GM12878 (cell line): ENCODE results near the gene R3HDM1. TPM values are rescaled to one million over a fixed set of nuclear protein-coding genes. Genes with fewer than 3 reads are reported as not detected.

Experiments
- ATAC-seq: fragments of 200-7000 bp; cut with Tn5 transposase; 3 replicates; pipeline ENCODE4 v1.9.1; 2020; ENCODE audit warnings: mild to moderate bottlenecking, moderate library complexity
- BruUV-seq: library from RNA; stranded (reverse); fragments of 400-500 nt; replicated peaks from 2 replicates; lab custom pipeline; 2021; lab: Mats Ljungman, UMichigan
- CTCF ChIA-PET: fragments of 300-600 bp; sonication (Branson Sonifier 250); formaldehyde crosslinking; extraction: SDS; loops from one replicate; lab custom pipeline; 2021; ENCODE audit warnings: inconsistent platforms; lab: Yijun Ruan, JAX
- POLR2A ChIA-PET: fragments of 350-600 bp; formaldehyde crosslinking; extraction: SDS; loops from one replicate; lab custom pipeline; 2021; ENCODE audit warnings: inconsistent platforms; lab: Charles Lee
- RAD21 ChIA-PET: fragments of 300-600 bp; sonication (Branson Sonifier 250); formaldehyde crosslinking; loops from one replicate; lab custom pipeline; 2023; ENCODE audit warnings: antibody characterized with exemption; ENCODE audit not compliant: unreplicated experiment; lab: Charles Lee
- SMC1A ChIA-PET: fragments of 300-600 bp; sonication (Branson Sonifier 250); formaldehyde crosslinking; loops from one replicate; lab custom pipeline; 2023; ENCODE audit not compliant: unreplicated experiment, uncharacterized antibody; lab: Charles Lee
- DNase-seq: peaks from one replicate; pipeline ENCODE4 v3.0.0-alpha.2; 2011; ENCODE audit warnings: low read depth, low spot score
- FAIRE-seq: peaks from 3 replicates; lab custom pipeline; 2011; peaks lifted over from hg19 to GRCh38; lab: Jason Lieb, UNC
- H2AFZ ChIP-seq: 2 replicates; pipeline ENCODE4 v1.6.0; 2011; ENCODE audit warnings: low read depth, low read length, control low read depth; ENCODE audit not compliant: control insufficient read depth
- H3K27ac ChIP-seq: 2 replicates; pipeline ENCODE4 v1.5.1; 2011; ENCODE audit warnings: control low read depth; ENCODE audit not compliant: control insufficient read depth, insufficient read depth
- H3K27me3 ChIP-seq, 2 experiments: replicated peaks in 1 of 2; 2 replicates each; pipeline versions ENCODE4 v1.6.0 to v1.6.1; 2011; ENCODE audit warnings: low read length in 1 of 2; ENCODE audit not compliant: control insufficient read depth in 2 of 2, insufficient read depth in 2 of 2
- H3K36me3 ChIP-seq, 2 experiments: 2 replicates each; pipeline ENCODE4 v1.5.1; 2011; ENCODE audit warnings: low read length in 1 of 2; ENCODE audit not compliant: control insufficient read depth in 2 of 2, insufficient read depth in 2 of 2
- H3K4me1 ChIP-seq: 2 replicates; pipeline ENCODE4 v1.6.1; 2011; ENCODE audit warnings: mild to moderate bottlenecking, low read length, moderate library complexity, mixed read lengths; ENCODE audit not compliant: control insufficient read depth, insufficient read depth
- H3K4me2 ChIP-seq: 2 replicates; pipeline ENCODE4 v1.6.0; 2011; ENCODE audit warnings: control low read depth; ENCODE audit not compliant: control insufficient read depth, insufficient read depth
- H3K4me3 ChIP-seq: fragments of 200-600 bp; sonication (generic); 2 replicates; pipeline ENCODE4 v1.5.1; 2016
- H3K79me2 ChIP-seq: 2 replicates; pipeline ENCODE4 v1.6.0; 2011; ENCODE audit warnings: low read length; ENCODE audit not compliant: control insufficient read depth, insufficient read depth
- H3K9ac ChIP-seq: 2 replicates; pipeline ENCODE4 v1.8.0; 2011; ENCODE audit warnings: low read length, control low read depth, mixed read lengths; ENCODE audit not compliant: control insufficient read depth, insufficient read depth
- H3K9me3 ChIP-seq: replicated peaks from 3 replicates; pipeline ENCODE4 v1.5.1; 2011; ENCODE audit warnings: mild to moderate bottlenecking, low read length; ENCODE audit not compliant: control insufficient read depth, insufficient read depth
- H4K20me1 ChIP-seq: 2 replicates; pipeline ENCODE4 v1.6.0; 2011; ENCODE audit not compliant: control insufficient read depth, insufficient read depth
- ETV6 ChIP-seq, 2 experiments: fragments of 450-650 bp in 1 of 2; IDR thresholded peaks in 1 of 2; conservative IDR thresholded peaks in 1 of 2; 2 replicates each; pipeline ENCODE4 v1.6.1; 2014; ENCODE audit warnings: antibody characterized with exemption in 1 of 2, borderline replicate concordance in 1 of 2, low read depth in 1 of 2, mild to moderate bottlenecking in 1 of 2, moderate library complexity in 1 of 2
- FOXK2 ChIP-seq: fragments of 450-650 bp; IDR thresholded peaks from 2 replicates; pipeline ENCODE4 v1.6.1; 2017; ENCODE audit warnings: mild to moderate bottlenecking, moderate library complexity
- GABPA ChIP-seq: IDR thresholded peaks from 2 replicates; pipeline ENCODE4 v1.6.1; 2014; ENCODE audit warnings: antibody characterized with exemption, low read depth, mild to moderate bottlenecking, inconsistent platforms
- HDAC2 ChIP-seq: fragments of 200-600 bp; sonication (generic); IDR thresholded peaks from 2 replicates; pipeline ENCODE4 v1.6.1; 2017
- NR2C1 ChIP-seq: fragments of 450-650 bp; IDR thresholded peaks from 2 replicates; pipeline ENCODE4 v1.6.1; 2017; ENCODE audit warnings: antibody characterized with exemption, mild to moderate bottlenecking, moderate library complexity
- RAD51 ChIP-seq: fragments of 450-650 bp; IDR thresholded peaks from 2 replicates; pipeline ENCODE4 v1.6.1; 2016; ENCODE audit warnings: moderate library complexity, mild to moderate bottlenecking, inconsistent platforms
- STAT3 ChIP-seq: IDR thresholded peaks from 2 replicates; pipeline ENCODE4 v1.6.1; 2011; ENCODE audit warnings: low read depth, low read length, improper control_type of control experiment
- USF1 ChIP-seq: IDR thresholded peaks from 2 replicates; pipeline ENCODE4 v1.6.1; 2011; ENCODE audit warnings: borderline replicate concordance, low read depth, mild to moderate bottlenecking, moderate library complexity, mixed read lengths, low read length; ENCODE audit not compliant: insufficient read depth; ENCODE audit errors: extremely low read length
- ZBED1 ChIP-seq: IDR thresholded peaks from 2 replicates; pipeline ENCODE4 v1.6.1; 2016; ENCODE audit warnings: borderline replicate concordance
- ZBTB11 ChIP-seq: fragments of 450-650 bp; formaldehyde crosslinking; IDR thresholded peaks from 2 replicates; pipeline ENCODE4 v1.5.0; 2022; ENCODE audit warnings: mild to moderate bottlenecking, missing genetic modification characterization
- WGBS: methylation state at CpG from one replicate; pipeline ENCODE4 v1.1.6; 2016; ENCODE audit warnings: low lambda C conversion rate; ENCODE audit not compliant: insufficient replicate concordance, insufficient coverage; ENCODE audit errors: missing lambda C conversion rate; 5-methylcytosine and 5-hydroxymethylcytosine counted together
- in situ Hi-C: fragments of 300-500 bp; cut with MboI; formaldehyde crosslinking; loops from 9 replicates; pipeline ENCODE4 v1.14.3; 2018; ENCODE audit warnings: mixed read lengths
- intact Hi-C: fragments of 100-400 bp; cut with micrococcal nuclease; formaldehyde crosslinking; loops from one replicate; pipeline ENCODE4 v1.14.2; 2022; ENCODE audit not compliant: unreplicated experiment
- polyA plus RNA-seq, 11 experiments: library from polyadenylated mRNA; depleted of rRNA in 4 of 11; unstranded in 6 of 11; stranded (reverse) in 5 of 11; fragments of >200 nt; fragmentation: Nextera tagmentation in 4 of 11; fragmentation: Illumina TruSeq in 1 of 11; extraction: Ambion mirVana in 4 of 11; extraction: Trizol in 1 of 11; gene quantifications; 1 replicate in 1 of 11; 2 replicates in 10 of 11; pipeline versions ENCODE4 v1.2.1 to v1.2.3, GENCODE V29; 2011 to 2016; ENCODE audit warnings: inconsistent platforms in 2 of 11, missing spikeins in 2 of 11, low read depth in 1 of 11
- total RNA-seq, 4 experiments: library from RNA; depleted of rRNA in 3 of 4; stranded (reverse); fragments of >200 nt in 3 of 4; fragmentation: Illumina TruSeq in 1 of 4; extraction: Trizol in 1 of 4; gene quantifications; 2 replicates each; pipeline versions ENCODE4 v1.2.1 to v1.2.3, GENCODE V29; 2013 to 2021

Gene R3HDM1
- total and polyA plus RNA-seq, 10 of the 15 experiments (the other 5 are each of a cell fraction or from before 2014, with no cell fraction given), result 16.8 to 89.6 (median 47.7) TPM

- Histone ChIP-seq H3K79me2 (no peaks in the 10 kb centered on the region), H3K9me3 (no peaks in the 10 kb centered on the region), H3K4me1 (peaks cover 4% of the 10 kb centered on the region; the same call in 1 of the 2 replicates), H3K27me3 (no peaks in the 10 kb centered on the region), H3K27ac (peak overlapping the region; percentile 48), H3K36me3 (peaks cover 4 to 21% of the 10 kb centered on the region in 2 experiments), H3K4me2 (no peak overlapping the region), H3K4me3 (no peak overlapping the region), H2AFZ (no peak overlapping the region), H4K20me1 (no peaks in the 10 kb centered on the region), H3K9ac (no peak overlapping the region)
- ChIA-PET SMC1A (interaction anchor here (1.0 to 1.7 kb wide), 3 partner anchors 10 to 72 kb away, joined by 3 to 7 read pairs (median 4); no protein-coding TSS in a partner anchor), POLR2A (interaction anchor here (0.9 kb wide), 1 partner anchor 53 kb away, joined by 3 read pairs; no protein-coding TSS in a partner anchor), CTCF (interaction anchor here (0.7 kb wide), 1 partner anchor 1191 kb away, joined by 3 read pairs; no protein-coding TSS in a partner anchor), RAD21 (interaction anchor here (0.8 to 1.0 kb wide), 2 partner anchors 11 to 21 kb away, joined by 3 read pairs; no protein-coding TSS in a partner anchor)
- DNase-seq (no peak), FAIRE-seq (no peak), ATAC-seq (peak; percentile 23; the same call in 2 of the 3 replicates)
- no TSS peak for BruUV-seq
- intact Hi-C loops, result no loop called here
- TF ChIP-seq NR2C1 (no peak), USF1 (no peak), ZBTB11 (CRISPR knock-in tag) (no peak), STAT3 (no peak), ZBED1 (no peak), ETV6 (conservative IDR thresholded peaks at IDR 0.05 in 1 of 2, IDR thresholded peaks at IDR 0.05 in 1 of 2; ENCODE audit: borderline replicate concordance in 1 of 2, low read depth in 1 of 2) (no peak), FOXK2 (no peak), HDAC2 (no peak), RAD51 (no peak), GABPA (no peak)
- 55% methylated on average over 1 of the region's 1 CpG for WGBS
- in situ Hi-C loops, result no loop called here
These were observed 105.7 kb downstream of the R3HDM1 start for GRCh38 chr2:135636982-135637381.
